HG03457 (cell line): Measurements from ENCODE around the gene LDLRAD2.
"Not testable (repeated sequence)": the region's sequence is repeated elsewhere in the genome, so short reads cannot be mapped to it uniquely, and the experiment has no call there.

Experiments used
- ATAC-seq: cut with Tn5 transposase; IDR thresholded peaks from one replicate; pipeline ENCODE4 v1.9.1; 2021; ENCODE audit warnings: moderate number of reproducible peaks; ENCODE audit not compliant: unreplicated experiment

The LDLRAD2 gene

GRCh38 chr1:21811875-21812305, at the start of gene LDLRAD2:
Gene LDLRAD2 (plus strand): TSS chr1:21812265. CDS start chr1:21812452, 187 bp downstream.
- no peak for ATAC-seq

- no peak for ATAC-seq
Observed at GRCh38 chr1:21763236-21763635, 48.8 kb upstream of the LDLRAD2 start.

- no peak for ATAC-seq
Observed at GRCh38 chr1:21763694-21764419, 48.2 kb upstream of the LDLRAD2 start.

- no peak for ATAC-seq
Observed at GRCh38 chr1:21764615-21765423, 47.2 kb upstream of the LDLRAD2 start.

GRCh38 chr1:21766210-21766609, 45.9 kb upstream of the LDLRAD2 start:
- ATAC-seq = no peak

GRCh38 chr1:21767106-21767505, 45.0 kb upstream of the LDLRAD2 start:
- not testable (repeated sequence) for ATAC-seq

GRCh38 chr1:21770201-21770600, 41.9 kb upstream of the LDLRAD2 start:
- ATAC-seq = no peak

- not testable (repeated sequence) for ATAC-seq
Observed at GRCh38 chr1:21770602-21771001, 41.5 kb upstream of the LDLRAD2 start.

GRCh38 chr1:21771672-21772071, 40.4 kb upstream of the LDLRAD2 start:
- not testable (repeated sequence) for ATAC-seq

GRCh38 chr1:21773585-21773984, 38.5 kb upstream of the LDLRAD2 start:
- ATAC-seq = no peak

GRCh38 chr1:21774835-21775549, 37.1 kb upstream of the LDLRAD2 start:
- no peak for ATAC-seq

- ATAC-seq = no peak
Observed at GRCh38 chr1:21775550-21775914, 36.5 kb upstream of the LDLRAD2 start.

GRCh38 chr1:21775985-21776562, 36.0 kb upstream of the LDLRAD2 start:
- ATAC-seq = no peak

- ATAC-seq = not testable (repeated sequence)
Observed at GRCh38 chr1:21776925-21777324, 35.1 kb upstream of the LDLRAD2 start.

GRCh38 chr1:21778405-21778727, 33.7 kb upstream of the LDLRAD2 start:
- no peak for ATAC-seq

GRCh38 chr1:21779613-21780521, 32.2 kb upstream of the LDLRAD2 start:
- ATAC-seq = no peak

- ATAC-seq = peak; percentile 12
Observed at GRCh38 chr1:21781815-21782348, 30.2 kb upstream of the LDLRAD2 start.

GRCh38 chr1:21782349-21782867, 29.7 kb upstream of the LDLRAD2 start:
- ATAC-seq = peak; percentile 2

- peak; percentile 48 for ATAC-seq
Observed at GRCh38 chr1:21782868-21783678, 29.0 kb upstream of the LDLRAD2 start, which contains the start of gene USP48. Gene USP48 (minus strand): TSS chr1:21783149. CDS start chr1:21782957, 192 bp downstream.
